A549 (cell line): ENCODE measurements around the gene AFAP1L2. TPM values are rescaled to one million over a fixed set of nuclear protein-coding genes. Genes with fewer than 3 reads are reported as not detected.

Experiments used
- ATAC-seq, 2 experiments: fragments of 200-7000 bp in 1 of 2; fragments of >200 bp in 1 of 2; cut with Nextera tagmentation in 1 of 2; cut with Tn5 transposase in 1 of 2; 3 replicates each; pipeline versions ENCODE4 v1.8.0 to v1.9.1; 2018 to 2020; ENCODE audit warnings: mild to moderate bottlenecking in 1 of 2, moderate library complexity in 1 of 2
- CTCF ChIA-PET: fragments of 300-600 bp; sonication (Branson Sonifier 250); formaldehyde crosslinking; extraction: SDS; loops from one replicate; lab custom pipeline; 2021; ENCODE audit warnings: antibody characterized with exemption, inconsistent platforms; lab: Yijun Ruan, JAX
- POLR2A ChIA-PET: fragments of 350-600 bp; formaldehyde crosslinking; extraction: SDS; loops from one replicate; lab custom pipeline; 2021; ENCODE audit warnings: antibody characterized with exemption, inconsistent platforms; lab: Yijun Ruan, JAX
- DNase-seq, 2 experiments: peaks; one replicate each; pipeline versions ENCODE4 v3.0.0 to v3.0.0-alpha.2; 2011 to 2016; ENCODE audit warnings: low read depth in 1 of 2, low spot score in 1 of 2
- FAIRE-seq: peaks from 2 replicates; lab custom pipeline; 2011; peaks lifted over from hg19 to GRCh38; lab: Jason Lieb, UNC
- H3K27ac ChIP-seq, 2 experiments: fragments of >200 bp; sonication (Bioruptor Twin); formaldehyde crosslinking; 3 replicates each; pipeline ENCODE4 v1.5.1; 2016 to 2017
- H3K4me1 ChIP-seq: fragments of >200 bp; sonication (Bioruptor Twin); formaldehyde crosslinking; 3 replicates; pipeline ENCODE4 v1.6.1; 2016
- H3K4me2 ChIP-seq: fragments of >200 bp; sonication (Bioruptor Twin); formaldehyde crosslinking; 3 replicates; pipeline ENCODE4 v1.6.1; 2016
- H3K4me3 ChIP-seq: fragments of >200 bp; sonication (Bioruptor Twin); formaldehyde crosslinking; 3 replicates; pipeline ENCODE4 v1.5.1; 2016
- H3K9me3 ChIP-seq: fragments of >200 bp; sonication (Bioruptor Twin); formaldehyde crosslinking; 3 replicates; pipeline ENCODE4 v1.6.1; 2016
- CBX8 ChIP-seq: fragments of 200-600 bp; sonication (generic); IDR thresholded peaks from 2 replicates; pipeline ENCODE4 v1.6.1; 2016
- EHF ChIP-seq: fragments of 250-450 bp; sonication (Bioruptor Pico); IDR thresholded peaks from 2 replicates; pipeline ENCODE4 v1.5.0; 2020; ENCODE audit warnings: mild to moderate bottlenecking
- EHMT2 ChIP-seq: fragments of 200-600 bp; sonication (generic); IDR thresholded peaks from 2 replicates; pipeline ENCODE4 v1.6.1; 2016; ENCODE audit warnings: antibody characterized with exemption, low read depth, mild to moderate bottlenecking, moderate library complexity
- NPAS2 ChIP-seq: fragments of 250-450 bp; sonication (Bioruptor Pico); IDR thresholded peaks from 2 replicates; pipeline ENCODE4 v1.8.0; 2022; ENCODE audit warnings: mild to moderate bottlenecking, moderate library complexity, borderline replicate concordance
- PHF8 ChIP-seq: fragments of 200-600 bp; sonication (generic); IDR thresholded peaks from 2 replicates; pipeline ENCODE4 v1.6.1; 2016; ENCODE audit warnings: low read depth, mild to moderate bottlenecking, antibody characterized with exemption, moderate library complexity, borderline replicate concordance
- POLR2A ChIP-seq: IDR thresholded peaks from 2 replicates; pipeline ENCODE4 v1.6.1; 2012; ENCODE audit warnings: mild to moderate bottlenecking, low read length
- POLR2AphosphoS2 ChIP-seq: conservative IDR thresholded peaks from 2 replicates; pipeline ENCODE4 v1.6.1; 2012; ENCODE audit warnings: low read length, improper control_type of control experiment, inconsistent platforms
- RAD21 ChIP-seq, 2 experiments: fragments of >200 bp in 1 of 2; sonication (Bioruptor Twin) in 1 of 2; formaldehyde crosslinking in 1 of 2; IDR thresholded peaks in 1 of 2; conservative IDR thresholded peaks in 1 of 2; 2 replicates in 1 of 2; 3 replicates in 1 of 2; pipeline ENCODE4 v1.6.1; 2012 to 2018; ENCODE audit warnings: inconsistent platforms in 1 of 2
- RARB ChIP-seq: fragments of 250-450 bp; sonication (Bioruptor Pico); IDR thresholded peaks from 2 replicates; pipeline ENCODE4 v1.8.0; 2021; ENCODE audit warnings: mild to moderate bottlenecking, moderate library complexity
- ZFP36 ChIP-seq: fragments of 450-650 bp; IDR thresholded peaks from 2 replicates; pipeline ENCODE4 v1.6.1; 2014; ENCODE audit warnings: borderline replicate concordance; ENCODE audit not compliant: partially characterized antibody
- WGBS: methylation state at CpG from one replicate; pipeline ENCODE4 v1.1.6; 2017; ENCODE audit errors: missing lambda C conversion rate; 5-methylcytosine and 5-hydroxymethylcytosine counted together
- polyA plus RNA-seq, 4 experiments: library from polyadenylated mRNA; depleted of rRNA in 3 of 4; stranded (reverse); fragments of >200 nt; fragmentation: RNase III in 1 of 4; extraction: RNeasy Plus Mini Kit Qiagen cat#74134 plus additional on column Dnase treatment in 1 of 4; gene quantifications; 2 replicates in 3 of 4; 3 replicates in 1 of 4; pipeline ENCODE4 v1.2.3, GENCODE V29; 2011 to 2017
- TF ChIP-seq, protein P1 (sequence below): IDR thresholded peaks from 2 replicates; pipeline ENCODE4 v1.6.1; 2012; ENCODE audit warnings: low read depth, borderline replicate concordance
- TF ChIP-seq, protein P2 (sequence below): fragments of 450-650 bp; IDR thresholded peaks from 2 replicates; pipeline ENCODE4 v1.6.1; 2014; ENCODE audit warnings: antibody characterized with exemption
- TF ChIP-seq, protein P3 (sequence below): fragments of >200 bp; sonication (Bioruptor Twin); formaldehyde crosslinking; IDR thresholded peaks from 2 replicates; pipeline ENCODE4 v1.6.1; 2016
- TF ChIP-seq, protein P4 (sequence below): IDR thresholded peaks from 2 replicates; pipeline ENCODE4 v1.6.1; 2012
- TF ChIP-seq, protein P5 (sequence below): fragments of 150-350 bp; IDR thresholded peaks from 2 replicates; pipeline ENCODE4 v1.6.1; 2014; ENCODE audit warnings: low read depth, mild to moderate bottlenecking, low read length
- TF ChIP-seq, protein P6 (sequence below): fragments of 200-600 bp; sonication (generic); IDR thresholded peaks from 2 replicates; pipeline ENCODE4 v1.6.1; 2016; ENCODE audit warnings: antibody characterized with exemption, mild to moderate bottlenecking, moderate library complexity
- TF ChIP-seq, protein P7 (sequence below): fragments of 250-450 bp; sonication (Bioruptor Pico); IDR thresholded peaks from 2 replicates; pipeline ENCODE4 v1.5.0; 2020; ENCODE audit warnings: low read depth, mild to moderate bottlenecking, moderate library complexity

The AFAP1L2 gene
- polyA plus RNA-seq, 2 of the 4 experiments (the other 2 are of a cell fraction), result 19.6 to 27.3 TPM

DNA sequence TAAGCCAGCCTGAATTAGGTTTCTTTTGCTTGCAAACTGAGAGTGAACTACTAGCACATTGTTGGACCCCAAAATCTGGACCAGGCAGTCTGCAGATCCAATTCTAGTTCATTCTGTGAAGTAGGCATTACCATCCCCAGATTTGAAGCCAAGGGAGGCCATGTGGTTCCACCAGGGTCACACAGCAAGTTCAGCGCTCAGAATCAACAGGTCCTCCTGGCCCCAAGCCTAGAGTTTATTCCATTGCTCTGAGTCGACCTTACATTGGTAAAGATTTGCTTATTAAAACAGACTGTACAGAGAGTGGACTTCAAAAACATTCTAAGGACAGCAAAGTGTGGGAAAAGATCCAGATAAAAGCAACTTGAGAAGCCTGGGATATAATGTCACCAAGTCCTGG, 50.9 kb downstream of the AFAP1L2 start:
- 55% methylated on average over 2 of the region's 2 CpGs for WGBS
- H3K9me3 ChIP-seq, result no peaks in the 10 kb centered on the region
- FAIRE-seq, result no peak

DNA sequence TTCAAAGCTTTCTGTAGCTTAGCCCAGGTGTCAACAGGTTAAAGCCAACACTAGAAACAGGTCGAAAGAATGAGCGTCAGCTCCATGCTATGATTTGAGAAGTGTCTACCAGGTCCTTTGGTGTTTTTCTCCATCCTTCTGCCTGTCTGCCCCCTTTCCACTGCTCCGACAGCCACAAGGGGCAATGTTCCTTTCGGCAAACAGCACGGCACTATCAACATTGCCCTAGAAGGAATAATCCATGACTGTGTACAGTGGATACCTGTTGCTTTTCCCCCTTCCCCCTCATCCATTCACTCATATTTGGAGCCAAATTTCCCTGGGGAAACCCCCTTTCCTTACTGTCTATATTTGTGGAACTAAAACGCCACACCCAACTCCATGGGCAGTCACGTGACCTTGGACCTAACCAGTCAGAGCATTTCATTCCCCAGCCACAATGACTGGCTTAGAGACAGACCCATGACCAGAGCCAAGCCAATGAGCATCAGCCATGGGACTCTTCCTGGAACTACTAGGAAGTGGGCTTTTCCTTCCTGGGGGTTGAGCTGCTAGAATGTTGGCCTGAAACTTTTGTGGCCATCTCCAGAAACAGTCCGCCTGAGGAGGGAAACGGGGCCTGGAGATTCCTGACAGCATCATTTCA, 51.5 kb downstream of the AFAP1L2 start:
- ATAC-seq (peak in 1 of 2 experiments; percentile 67; a peak in 3 of 6 replicates), FAIRE-seq (no peak)
- Histone ChIP-seq H3K9me3 (no peaks in the 10 kb centered on the region), H3K4me1 (peaks cover 30% of the 10 kb centered on the region), H3K4me3 (no peak overlapping the region)
- 91% methylated on average over 9 of the region's 9 CpGs for WGBS
- CTCF ChIA-PET, result interaction anchor here (0.7 to 1.3 kb wide), 2 partner anchors 16 to 50 kb away, joined by 3 read pairs; no protein-coding TSS in a partner anchor
- TF ChIP-seq, protein P1, sequence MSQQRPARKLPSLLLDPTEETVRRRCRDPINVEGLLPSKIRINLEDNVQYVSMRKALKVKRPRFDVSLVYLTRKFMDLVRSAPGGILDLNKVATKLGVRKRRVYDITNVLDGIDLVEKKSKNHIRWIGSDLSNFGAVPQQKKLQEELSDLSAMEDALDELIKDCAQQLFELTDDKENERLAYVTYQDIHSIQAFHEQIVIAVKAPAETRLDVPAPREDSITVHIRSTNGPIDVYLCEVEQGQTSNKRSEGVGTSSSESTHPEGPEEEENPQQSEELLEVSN, result no peak
- TF ChIP-seq, protein P2, sequence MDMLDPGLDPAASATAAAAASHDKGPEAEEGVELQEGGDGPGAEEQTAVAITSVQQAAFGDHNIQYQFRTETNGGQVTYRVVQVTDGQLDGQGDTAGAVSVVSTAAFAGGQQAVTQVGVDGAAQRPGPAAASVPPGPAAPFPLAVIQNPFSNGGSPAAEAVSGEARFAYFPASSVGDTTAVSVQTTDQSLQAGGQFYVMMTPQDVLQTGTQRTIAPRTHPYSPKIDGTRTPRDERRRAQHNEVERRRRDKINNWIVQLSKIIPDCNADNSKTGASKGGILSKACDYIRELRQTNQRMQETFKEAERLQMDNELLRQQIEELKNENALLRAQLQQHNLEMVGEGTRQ, result peak; percentile 49
- TF ChIP-seq, all 56 proteins: peak for 1
- POLR2A ChIA-PET, result no interaction called here
- no peak overlapping the region for H3K27ac ChIP-seq
- peak in 1 of 2 experiments; percentile 30 for DNase-seq
- no peak overlapping the region for H3K4me2 ChIP-seq

More for the DNA sequence above, 50.9 kb downstream of the AFAP1L2 start:
- CTCF ChIA-PET, result interaction anchor here (0.7 kb wide), 1 partner anchor 50 kb away, joined by 3 read pairs; no protein-coding TSS in a partner anchor
- H3K27ac ChIP-seq, result no peak overlapping the region
- H3K4me3 ChIP-seq, result no peak overlapping the region
- DNase-seq (no peak), ATAC-seq (no peak)
- no peak overlapping the region for H3K4me2 ChIP-seq
- peaks cover 35% of the 10 kb centered on the region for H3K4me1 ChIP-seq
- no peak for TF ChIP-seq POLR2AphosphoS2
- TF ChIP-seq, protein P3, sequence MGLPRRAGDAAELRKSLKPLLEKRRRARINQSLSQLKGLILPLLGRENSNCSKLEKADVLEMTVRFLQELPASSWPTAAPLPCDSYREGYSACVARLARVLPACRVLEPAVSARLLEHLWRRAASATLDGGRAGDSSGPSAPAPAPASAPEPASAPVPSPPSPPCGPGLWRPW, result no peak
- no peak for TF ChIP-seq ZFP36
- TF ChIP-seq EHF (CRISPR knock-in tag), result no peak
- no peak for TF ChIP-seq CBX8
- TF ChIP-seq, protein P4, sequence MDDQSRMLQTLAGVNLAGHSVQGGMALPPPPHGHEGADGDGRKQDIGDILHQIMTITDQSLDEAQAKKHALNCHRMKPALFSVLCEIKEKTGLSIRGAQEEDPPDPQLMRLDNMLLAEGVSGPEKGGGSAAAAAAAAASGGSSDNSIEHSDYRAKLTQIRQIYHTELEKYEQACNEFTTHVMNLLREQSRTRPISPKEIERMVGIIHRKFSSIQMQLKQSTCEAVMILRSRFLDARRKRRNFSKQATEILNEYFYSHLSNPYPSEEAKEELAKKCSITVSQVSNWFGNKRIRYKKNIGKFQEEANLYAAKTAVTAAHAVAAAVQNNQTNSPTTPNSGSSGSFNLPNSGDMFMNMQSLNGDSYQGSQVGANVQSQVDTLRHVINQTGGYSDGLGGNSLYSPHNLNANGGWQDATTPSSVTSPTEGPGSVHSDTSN, result no peak
- TF ChIP-seq, protein P5, sequence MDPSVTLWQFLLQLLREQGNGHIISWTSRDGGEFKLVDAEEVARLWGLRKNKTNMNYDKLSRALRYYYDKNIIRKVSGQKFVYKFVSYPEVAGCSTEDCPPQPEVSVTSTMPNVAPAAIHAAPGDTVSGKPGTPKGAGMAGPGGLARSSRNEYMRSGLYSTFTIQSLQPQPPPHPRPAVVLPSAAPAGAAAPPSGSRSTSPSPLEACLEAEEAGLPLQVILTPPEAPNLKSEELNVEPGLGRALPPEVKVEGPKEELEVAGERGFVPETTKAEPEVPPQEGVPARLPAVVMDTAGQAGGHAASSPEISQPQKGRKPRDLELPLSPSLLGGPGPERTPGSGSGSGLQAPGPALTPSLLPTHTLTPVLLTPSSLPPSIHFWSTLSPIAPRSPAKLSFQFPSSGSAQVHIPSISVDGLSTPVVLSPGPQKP, result no peak
- POLR2A ChIA-PET, result no interaction called here

DNA sequence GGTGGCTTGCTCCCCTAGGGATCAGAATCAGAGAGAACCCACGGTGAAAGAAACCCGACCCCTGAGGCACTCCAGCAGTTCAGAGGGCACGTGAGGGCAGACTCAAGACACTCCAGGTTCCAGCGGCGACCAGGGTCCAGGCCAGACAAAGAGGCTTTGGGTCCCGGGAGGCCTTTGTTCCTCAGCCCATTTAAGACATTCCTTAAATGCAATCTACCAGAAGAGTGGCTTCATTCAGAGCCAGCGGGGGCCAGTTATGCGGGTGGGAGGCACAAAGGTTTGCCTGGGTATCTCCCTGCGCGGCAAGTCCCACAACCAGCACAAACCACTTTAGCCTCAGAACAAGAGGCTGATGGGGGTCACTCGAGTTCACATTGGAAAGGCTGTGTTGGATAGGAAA, 53.6 kb downstream of the AFAP1L2 start:
- Histone ChIP-seq H3K27ac (no peak overlapping the region), H3K4me3 (no peak overlapping the region), H3K9me3 (no peaks in the 10 kb centered on the region), H3K4me1 (peaks cover 25% of the 10 kb centered on the region), H3K4me2 (no peak overlapping the region)
- DNase-seq, result no peak
- no peak for FAIRE-seq
- 88% methylated on average over 10 of the region's 11 CpGs for WGBS
- no peak for ATAC-seq
- TF ChIP-seq, protein P6, sequence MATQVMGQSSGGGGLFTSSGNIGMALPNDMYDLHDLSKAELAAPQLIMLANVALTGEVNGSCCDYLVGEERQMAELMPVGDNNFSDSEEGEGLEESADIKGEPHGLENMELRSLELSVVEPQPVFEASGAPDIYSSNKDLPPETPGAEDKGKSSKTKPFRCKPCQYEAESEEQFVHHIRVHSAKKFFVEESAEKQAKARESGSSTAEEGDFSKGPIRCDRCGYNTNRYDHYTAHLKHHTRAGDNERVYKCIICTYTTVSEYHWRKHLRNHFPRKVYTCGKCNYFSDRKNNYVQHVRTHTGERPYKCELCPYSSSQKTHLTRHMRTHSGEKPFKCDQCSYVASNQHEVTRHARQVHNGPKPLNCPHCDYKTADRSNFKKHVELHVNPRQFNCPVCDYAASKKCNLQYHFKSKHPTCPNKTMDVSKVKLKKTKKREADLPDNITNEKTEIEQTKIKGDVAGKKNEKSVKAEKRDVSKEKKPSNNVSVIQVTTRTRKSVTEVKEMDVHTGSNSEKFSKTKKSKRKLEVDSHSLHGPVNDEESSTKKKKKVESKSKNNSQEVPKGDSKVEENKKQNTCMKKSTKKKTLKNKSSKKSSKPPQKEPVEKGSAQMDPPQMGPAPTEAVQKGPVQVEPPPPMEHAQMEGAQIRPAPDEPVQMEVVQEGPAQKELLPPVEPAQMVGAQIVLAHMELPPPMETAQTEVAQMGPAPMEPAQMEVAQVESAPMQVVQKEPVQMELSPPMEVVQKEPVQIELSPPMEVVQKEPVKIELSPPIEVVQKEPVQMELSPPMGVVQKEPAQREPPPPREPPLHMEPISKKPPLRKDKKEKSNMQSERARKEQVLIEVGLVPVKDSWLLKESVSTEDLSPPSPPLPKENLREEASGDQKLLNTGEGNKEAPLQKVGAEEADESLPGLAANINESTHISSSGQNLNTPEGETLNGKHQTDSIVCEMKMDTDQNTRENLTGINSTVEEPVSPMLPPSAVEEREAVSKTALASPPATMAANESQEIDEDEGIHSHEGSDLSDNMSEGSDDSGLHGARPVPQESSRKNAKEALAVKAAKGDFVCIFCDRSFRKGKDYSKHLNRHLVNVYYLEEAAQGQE, result no peak
- TF ChIP-seq NPAS2 (CRISPR knock-in tag), result no peak
- TF ChIP-seq POLR2A, result no peak
- TF ChIP-seq, protein P7, sequence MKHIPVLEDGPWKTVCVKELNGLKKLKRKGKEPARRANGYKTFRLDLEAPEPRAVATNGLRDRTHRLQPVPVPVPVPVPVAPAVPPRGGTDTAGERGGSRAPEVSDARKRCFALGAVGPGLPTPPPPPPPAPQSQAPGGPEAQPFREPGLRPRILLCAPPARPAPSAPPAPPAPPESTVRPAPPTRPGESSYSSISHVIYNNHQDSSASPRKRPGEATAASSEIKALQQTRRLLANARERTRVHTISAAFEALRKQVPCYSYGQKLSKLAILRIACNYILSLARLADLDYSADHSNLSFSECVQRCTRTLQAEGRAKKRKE (CRISPR knock-in tag), result no peak
- TF ChIP-seq PHF8, result no peak
- TF ChIP-seq, protein P1, result no peak
- TF ChIP-seq, protein P5, result no peak
- no peak for TF ChIP-seq EHMT2
- no peak for TF ChIP-seq RARB (CRISPR knock-in tag)
- TF ChIP-seq RAD21 (conservative IDR thresholded peaks at IDR 0.05 in 1 of 2, IDR thresholded peaks at IDR 0.05 in 1 of 2), result no peak
- TF ChIP-seq, protein P4, result no peak
- ChIA-PET POLR2A (no interaction called here), CTCF (no interaction called here)
